GM13977 (cell line): Measurements from ENCODE around the gene SLC16A10.

ENCODE experiments used
- DNase-seq: peaks from one replicate; pipeline ENCODE4 v3.0.0; 2012; ENCODE audit warnings: low spot score
- in situ Hi-C: fragments of 300-500 bp; cut with MboI; formaldehyde crosslinking; loops from one replicate; pipeline ENCODE4 v1.12.0; 2022; ENCODE audit warnings: low sequenced_read_pairs, low pct_unique_long_range_greater_than_20kb, mixed read lengths, inconsistent platforms; ENCODE audit not compliant: unreplicated experiment
- TF ChIP-seq, protein P1 (sequence below): IDR thresholded peaks from 2 replicates; pipeline ENCODE4 v1.5.1; 2012; ENCODE audit warnings: mild to moderate bottlenecking, control low read depth; ENCODE audit not compliant: insufficient read depth; ENCODE audit errors: extremely low read depth, missing control alignments

Gene SLC16A10

DNA sequence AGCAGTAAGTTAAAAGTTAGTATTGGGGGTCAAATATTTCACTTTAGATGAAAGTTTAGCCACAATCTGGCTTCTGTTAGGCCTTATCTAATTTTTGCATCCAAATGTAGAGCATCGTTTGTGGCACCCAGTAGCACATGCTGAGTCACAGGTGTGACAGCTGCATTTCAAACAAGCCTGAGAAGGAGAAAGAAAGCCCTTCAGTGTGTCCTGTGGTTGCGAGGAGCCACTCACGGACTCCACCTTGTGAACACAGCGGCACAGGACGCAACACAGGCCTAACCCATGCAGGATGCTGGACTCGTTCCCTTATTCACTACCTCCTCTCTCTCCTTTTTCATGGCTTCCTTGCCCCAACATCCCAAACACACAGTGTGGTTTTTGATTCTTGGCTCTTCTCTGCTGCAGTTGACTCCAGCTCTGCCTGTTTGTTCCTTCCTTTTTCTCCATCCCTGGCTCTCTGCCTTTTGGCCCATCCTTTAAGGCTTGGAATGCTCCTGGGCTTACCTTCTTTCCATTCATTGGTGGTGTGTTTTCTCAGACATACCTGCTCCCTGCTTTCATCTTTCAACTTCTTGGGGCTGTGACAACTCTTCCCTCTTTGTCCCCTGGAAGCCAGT, 124.2 kb downstream of the SLC16A10 start:
- in situ Hi-C loops: loop anchor here (10.0 to 25.0 kb wide), 2 partner anchors 157 to 699 kb away; no protein-coding TSS in a partner anchor
- no peak for DNase-seq
- TF ChIP-seq, protein P1, sequence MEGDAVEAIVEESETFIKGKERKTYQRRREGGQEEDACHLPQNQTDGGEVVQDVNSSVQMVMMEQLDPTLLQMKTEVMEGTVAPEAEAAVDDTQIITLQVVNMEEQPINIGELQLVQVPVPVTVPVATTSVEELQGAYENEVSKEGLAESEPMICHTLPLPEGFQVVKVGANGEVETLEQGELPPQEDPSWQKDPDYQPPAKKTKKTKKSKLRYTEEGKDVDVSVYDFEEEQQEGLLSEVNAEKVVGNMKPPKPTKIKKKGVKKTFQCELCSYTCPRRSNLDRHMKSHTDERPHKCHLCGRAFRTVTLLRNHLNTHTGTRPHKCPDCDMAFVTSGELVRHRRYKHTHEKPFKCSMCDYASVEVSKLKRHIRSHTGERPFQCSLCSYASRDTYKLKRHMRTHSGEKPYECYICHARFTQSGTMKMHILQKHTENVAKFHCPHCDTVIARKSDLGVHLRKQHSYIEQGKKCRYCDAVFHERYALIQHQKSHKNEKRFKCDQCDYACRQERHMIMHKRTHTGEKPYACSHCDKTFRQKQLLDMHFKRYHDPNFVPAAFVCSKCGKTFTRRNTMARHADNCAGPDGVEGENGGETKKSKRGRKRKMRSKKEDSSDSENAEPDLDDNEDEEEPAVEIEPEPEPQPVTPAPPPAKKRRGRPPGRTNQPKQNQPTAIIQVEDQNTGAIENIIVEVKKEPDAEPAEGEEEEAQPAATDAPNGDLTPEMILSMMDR: no peak

DNA sequence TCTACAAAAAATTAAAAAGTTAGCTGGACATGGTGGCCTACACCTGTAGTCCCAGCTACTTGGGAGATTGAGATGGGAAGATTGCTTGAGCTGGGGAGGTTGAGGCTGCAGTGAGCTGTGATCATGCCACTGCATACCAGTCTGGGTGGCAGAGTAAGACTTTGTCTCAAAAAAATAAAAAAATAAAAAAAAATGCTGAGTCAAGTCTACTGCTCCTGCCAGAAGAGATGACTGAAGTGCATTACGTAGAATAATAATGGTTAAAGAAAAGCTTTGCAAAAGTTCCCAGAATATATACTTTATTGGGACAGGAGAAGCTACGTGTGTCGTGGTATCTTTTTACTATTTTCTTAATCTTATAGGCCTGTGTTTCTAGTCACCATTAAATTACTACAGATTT, 125.3 kb downstream of the SLC16A10 start:
- TF ChIP-seq, protein P1: no peak
- no peak for DNase-seq
- in situ Hi-C loops: loop anchor here (10.0 to 25.0 kb wide), 2 partner anchors 158 to 700 kb away; no protein-coding TSS in a partner anchor

DNA sequence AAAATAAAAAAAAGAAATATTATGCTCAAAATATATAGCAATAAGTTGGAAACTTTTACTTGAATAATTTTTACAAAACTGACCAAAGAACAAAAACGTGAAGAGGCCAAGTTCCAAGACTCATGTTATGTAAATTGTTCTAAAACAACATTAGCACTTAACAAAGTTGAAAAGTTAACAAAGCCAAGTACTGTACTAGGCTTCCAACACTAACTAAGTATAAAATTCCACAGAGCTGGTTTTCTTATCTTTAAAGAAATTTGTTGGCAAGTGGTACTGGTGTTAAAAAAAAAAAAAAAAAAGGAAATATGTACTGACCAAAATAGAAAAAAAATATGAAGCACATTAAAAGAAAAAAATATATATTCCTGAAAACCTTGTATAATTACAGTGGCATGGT, 127.8 kb downstream of the SLC16A10 start:
- no peak for DNase-seq
- in situ Hi-C loops: loop anchor here (10.0 to 25.0 kb wide), 2 partner anchors 160 to 703 kb away; no protein-coding TSS in a partner anchor
- TF ChIP-seq, protein P1: no peak

DNA sequence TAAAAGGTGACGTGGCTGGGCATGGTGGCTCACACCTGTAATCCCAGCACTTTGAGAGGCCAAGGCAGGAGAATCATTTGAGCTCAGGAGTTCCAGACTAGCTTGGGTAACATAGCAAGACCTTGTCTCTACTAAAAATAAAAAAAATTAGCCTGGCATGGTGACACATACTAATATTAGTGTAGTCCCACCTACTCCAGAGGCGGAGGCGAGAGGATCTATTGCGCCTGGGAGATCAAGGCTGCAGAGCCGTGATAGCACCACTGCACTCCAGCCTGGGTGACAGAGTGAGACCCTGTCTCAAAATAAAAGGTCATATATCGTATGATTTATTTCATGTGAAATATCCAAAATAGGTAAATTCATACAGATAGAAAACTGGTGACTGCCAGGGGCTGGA, 132.5 kb downstream of the SLC16A10 start:
- in situ Hi-C loops: loop anchor here (10.0 to 25.0 kb wide), 2 partner anchors 165 to 707 kb away; no protein-coding TSS in a partner anchor
- no peak for DNase-seq
- TF ChIP-seq, protein P1: no peak

DNA sequence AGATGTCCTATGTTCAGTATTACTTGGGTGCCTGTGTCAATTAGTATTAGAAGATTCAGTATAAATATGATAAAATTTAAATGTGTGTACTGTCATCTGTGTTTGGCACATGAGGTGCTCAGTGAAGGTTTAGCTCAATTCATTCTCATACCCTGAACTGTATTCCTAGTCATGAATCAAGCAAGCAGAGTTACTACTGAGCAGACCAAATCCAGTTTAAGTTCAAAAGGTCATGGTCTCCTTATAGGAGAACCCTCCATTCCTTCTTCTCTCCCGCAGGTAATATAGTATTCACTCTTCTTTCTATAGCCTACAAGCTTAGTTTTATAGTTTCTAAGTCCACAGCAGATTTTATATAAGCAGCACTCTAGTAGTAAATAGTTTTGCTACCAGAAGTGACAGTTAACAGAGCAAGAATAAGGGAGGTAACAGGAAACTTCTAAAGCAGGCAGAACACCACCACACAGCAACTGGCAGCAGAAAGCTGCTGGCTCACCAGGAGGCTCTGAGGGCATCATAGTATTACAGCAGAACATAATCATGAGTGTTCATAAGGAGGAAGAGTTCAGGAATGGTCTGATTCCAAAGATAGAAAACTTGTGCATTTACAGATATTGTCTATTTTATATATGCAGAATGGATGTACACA, 133.2 kb downstream of the SLC16A10 start:
- no peak for DNase-seq
- in situ Hi-C loops: loop anchor here (25.0 kb wide), 1 partner anchor 708 kb away; no protein-coding TSS in a partner anchor

DNA sequence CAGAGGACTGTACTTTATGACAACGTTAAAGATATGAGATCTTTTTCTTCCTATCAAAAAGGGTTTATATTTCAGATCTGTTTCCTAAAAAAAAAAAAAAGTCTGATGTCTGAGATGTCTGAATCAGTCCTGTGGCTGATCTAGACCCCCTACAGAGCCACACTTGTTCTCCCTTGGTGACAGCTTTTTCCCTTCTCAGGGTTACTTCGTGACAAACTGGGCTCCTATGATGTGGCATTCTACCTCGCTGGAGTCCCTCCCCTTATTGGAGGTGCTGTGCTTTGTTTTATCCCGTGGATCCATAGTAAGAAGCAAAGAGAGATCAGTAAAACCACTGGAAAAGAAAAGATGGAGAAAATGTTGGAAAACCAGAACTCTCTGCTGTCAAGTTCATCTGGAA, 134.5 kb downstream of the SLC16A10 start:
- TF ChIP-seq, protein P1: no peak
- in situ Hi-C loops: loop anchor here (25.0 kb wide), 1 partner anchor 710 kb away; no protein-coding TSS in a partner anchor
- DNase-seq: no peak

More for the DNA sequence above, 133.2 kb downstream of the SLC16A10 start:
- TF ChIP-seq, protein P1: no peak
